ENCODE data around the gene VILL. TPM values are rescaled to one million over a fixed set of nuclear protein-coding genes. Genes with fewer than 3 reads are reported as not detected.

Gene VILL
- total RNA-seq, 2 donors from 2014 or later = 21.6 to 30.1 TPM

Other genes starting within 250 kb of the VILL start
- gene CTDSPL, start 128.9 kb upstream of the VILL start, total RNA-seq = 10 to 100 TPM in 1 of 2 donors, 1 to 10 TPM in 1; 2.2 to 48.0 TPM
- gene PLCD1, start 38.9 kb downstream of the VILL start, total RNA-seq = 10 to 100 TPM; 61.8 to 67.1 TPM
- gene DLEC1, start 48.4 kb downstream of the VILL start, total RNA-seq = 10 to 100 TPM in 1 of 2 donors, 1 to 10 TPM in 1; 8.6 to 16.3 TPM
- gene ACAA1, start 146.3 kb downstream of the VILL start, total RNA-seq = 10 to 100 TPM; 78.2 to 79.3 TPM
- 10 to 100 TPM; 44.0 to 45.5 TPM for gene MYD88, start 147.9 kb downstream of the VILL start, total RNA-seq
- 10 to 100 TPM; 39.8 to 51.9 TPM for gene OXSR1, start 174.8 kb downstream of the VILL start, total RNA-seq

Measured in T-helper 17 cell (primary cell).